Measurements from ENCODE around the gene PAX7.

PAX7 gene

GRCh38 chr1:18632218-18632588, 1.6 kb downstream of the PAX7 start:
- no peak for ATAC-seq

GRCh38 chr1:18632783-18633421, 2.3 kb downstream of the PAX7 start:
- ATAC-seq: no peak
- TF ChIP-seq BACH2 (CRISPR knock-in tag; IDR thresholded peaks at IDR 0.05; ENCODE audit: borderline replicate concordance) (no peak), ZFP30 (CRISPR knock-in tag; IDR thresholded peaks at IDR 0.05) (no peak), ARNTL (CRISPR knock-in tag; IDR thresholded peaks at IDR 0.05; ENCODE audit: borderline replicate concordance, low read depth) (no peak), ZC3H10 (CRISPR knock-in tag; IDR thresholded peaks at IDR 0.05) (no peak), SNAI2 (CRISPR knock-in tag; IDR thresholded peaks at IDR 0.05) (no peak), ISL1 (CRISPR knock-in tag; IDR thresholded peaks at IDR 0.05) (no peak), CSDC2 (CRISPR knock-in tag; IDR thresholded peaks at IDR 0.05) (no peak), PPARA (CRISPR knock-in tag; IDR thresholded peaks at IDR 0.05; ENCODE audit: borderline replicate concordance) (no peak)
- TF ChIP-seq, protein P1, sequence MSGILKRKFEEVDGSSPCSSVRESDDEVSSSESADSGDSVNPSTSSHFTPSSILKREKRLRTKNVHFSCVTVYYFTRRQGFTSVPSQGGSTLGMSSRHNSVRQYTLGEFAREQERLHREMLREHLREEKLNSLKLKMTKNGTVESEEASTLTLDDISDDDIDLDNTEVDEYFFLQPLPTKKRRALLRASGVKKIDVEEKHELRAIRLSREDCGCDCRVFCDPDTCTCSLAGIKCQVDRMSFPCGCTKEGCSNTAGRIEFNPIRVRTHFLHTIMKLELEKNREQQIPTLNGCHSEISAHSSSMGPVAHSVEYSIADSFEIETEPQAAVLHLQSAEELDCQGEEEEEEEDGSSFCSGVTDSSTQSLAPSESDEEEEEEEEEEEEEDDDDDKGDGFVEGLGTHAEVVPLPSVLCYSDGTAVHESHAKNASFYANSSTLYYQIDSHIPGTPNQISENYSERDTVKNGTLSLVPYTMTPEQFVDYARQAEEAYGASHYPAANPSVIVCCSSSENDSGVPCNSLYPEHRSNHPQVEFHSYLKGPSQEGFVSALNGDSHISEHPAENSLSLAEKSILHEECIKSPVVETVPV (CRISPR knock-in tag; IDR thresholded peaks at IDR 0.05): no peak
- TF ChIP-seq, protein P2, sequence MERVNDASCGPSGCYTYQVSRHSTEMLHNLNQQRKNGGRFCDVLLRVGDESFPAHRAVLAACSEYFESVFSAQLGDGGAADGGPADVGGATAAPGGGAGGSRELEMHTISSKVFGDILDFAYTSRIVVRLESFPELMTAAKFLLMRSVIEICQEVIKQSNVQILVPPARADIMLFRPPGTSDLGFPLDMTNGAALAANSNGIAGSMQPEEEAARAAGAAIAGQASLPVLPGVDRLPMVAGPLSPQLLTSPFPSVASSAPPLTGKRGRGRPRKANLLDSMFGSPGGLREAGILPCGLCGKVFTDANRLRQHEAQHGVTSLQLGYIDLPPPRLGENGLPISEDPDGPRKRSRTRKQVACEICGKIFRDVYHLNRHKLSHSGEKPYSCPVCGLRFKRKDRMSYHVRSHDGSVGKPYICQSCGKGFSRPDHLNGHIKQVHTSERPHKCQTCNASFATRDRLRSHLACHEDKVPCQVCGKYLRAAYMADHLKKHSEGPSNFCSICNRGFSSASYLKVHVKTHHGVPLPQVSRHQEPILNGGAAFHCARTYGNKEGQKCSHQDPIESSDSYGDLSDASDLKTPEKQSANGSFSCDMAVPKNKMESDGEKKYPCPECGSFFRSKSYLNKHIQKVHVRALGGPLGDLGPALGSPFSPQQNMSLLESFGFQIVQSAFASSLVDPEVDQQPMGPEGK (CRISPR knock-in tag; IDR thresholded peaks at IDR 0.05; ENCODE audit: borderline replicate concordance): no peak
- TF ChIP-seq, protein P3, sequence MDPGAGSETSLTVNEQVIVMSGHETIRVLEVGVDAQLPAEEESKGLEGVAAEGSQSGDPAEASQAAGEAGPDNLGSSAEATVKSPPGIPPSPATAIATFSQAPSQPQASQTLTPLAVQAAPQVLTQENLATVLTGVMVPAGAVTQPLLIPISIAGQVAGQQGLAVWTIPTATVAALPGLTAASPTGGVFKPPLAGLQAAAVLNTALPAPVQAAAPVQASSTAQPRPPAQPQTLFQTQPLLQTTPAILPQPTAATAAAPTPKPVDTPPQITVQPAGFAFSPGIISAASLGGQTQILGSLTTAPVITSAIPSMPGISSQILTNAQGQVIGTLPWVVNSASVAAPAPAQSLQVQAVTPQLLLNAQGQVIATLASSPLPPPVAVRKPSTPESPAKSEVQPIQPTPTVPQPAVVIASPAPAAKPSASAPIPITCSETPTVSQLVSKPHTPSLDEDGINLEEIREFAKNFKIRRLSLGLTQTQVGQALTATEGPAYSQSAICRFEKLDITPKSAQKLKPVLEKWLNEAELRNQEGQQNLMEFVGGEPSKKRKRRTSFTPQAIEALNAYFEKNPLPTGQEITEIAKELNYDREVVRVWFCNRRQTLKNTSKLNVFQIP (CRISPR knock-in tag; IDR thresholded peaks at IDR 0.05; ENCODE audit: borderline replicate concordance, low read depth): no peak

More at GRCh38 chr1:18632218-18632588, 1.6 kb downstream of the PAX7 start:
- no peak for TF ChIP-seq ARNTL (CRISPR knock-in tag; IDR thresholded peaks at IDR 0.05; ENCODE audit: borderline replicate concordance, low read depth)
- no peak for TF ChIP-seq ZFP30 (CRISPR knock-in tag; IDR thresholded peaks at IDR 0.05)
- TF ChIP-seq, protein P1 (CRISPR knock-in tag; IDR thresholded peaks at IDR 0.05): no peak
- no peak for TF ChIP-seq ZNF8 (CRISPR knock-in tag; IDR thresholded peaks at IDR 0.05)
- TF ChIP-seq SNAI2 (CRISPR knock-in tag; IDR thresholded peaks at IDR 0.05): no peak
- TF ChIP-seq ESRRG (CRISPR knock-in tag; IDR thresholded peaks at IDR 0.05): no peak
- TF ChIP-seq TCF4 (CRISPR knock-in tag; IDR thresholded peaks at IDR 0.05; ENCODE audit: borderline replicate concordance): no peak
- TF ChIP-seq ISL1 (CRISPR knock-in tag; IDR thresholded peaks at IDR 0.05): no peak
- no peak for TF ChIP-seq ZC3H10 (CRISPR knock-in tag; IDR thresholded peaks at IDR 0.05)
- TF ChIP-seq, protein P3 (CRISPR knock-in tag; IDR thresholded peaks at IDR 0.05; ENCODE audit: borderline replicate concordance, low read depth): no peak
- no peak for TF ChIP-seq GLIS3 (CRISPR knock-in tag; IDR thresholded peaks at IDR 0.05)
- TF ChIP-seq BACH2 (CRISPR knock-in tag; IDR thresholded peaks at IDR 0.05; ENCODE audit: borderline replicate concordance): no peak
- TF ChIP-seq, protein P4, sequence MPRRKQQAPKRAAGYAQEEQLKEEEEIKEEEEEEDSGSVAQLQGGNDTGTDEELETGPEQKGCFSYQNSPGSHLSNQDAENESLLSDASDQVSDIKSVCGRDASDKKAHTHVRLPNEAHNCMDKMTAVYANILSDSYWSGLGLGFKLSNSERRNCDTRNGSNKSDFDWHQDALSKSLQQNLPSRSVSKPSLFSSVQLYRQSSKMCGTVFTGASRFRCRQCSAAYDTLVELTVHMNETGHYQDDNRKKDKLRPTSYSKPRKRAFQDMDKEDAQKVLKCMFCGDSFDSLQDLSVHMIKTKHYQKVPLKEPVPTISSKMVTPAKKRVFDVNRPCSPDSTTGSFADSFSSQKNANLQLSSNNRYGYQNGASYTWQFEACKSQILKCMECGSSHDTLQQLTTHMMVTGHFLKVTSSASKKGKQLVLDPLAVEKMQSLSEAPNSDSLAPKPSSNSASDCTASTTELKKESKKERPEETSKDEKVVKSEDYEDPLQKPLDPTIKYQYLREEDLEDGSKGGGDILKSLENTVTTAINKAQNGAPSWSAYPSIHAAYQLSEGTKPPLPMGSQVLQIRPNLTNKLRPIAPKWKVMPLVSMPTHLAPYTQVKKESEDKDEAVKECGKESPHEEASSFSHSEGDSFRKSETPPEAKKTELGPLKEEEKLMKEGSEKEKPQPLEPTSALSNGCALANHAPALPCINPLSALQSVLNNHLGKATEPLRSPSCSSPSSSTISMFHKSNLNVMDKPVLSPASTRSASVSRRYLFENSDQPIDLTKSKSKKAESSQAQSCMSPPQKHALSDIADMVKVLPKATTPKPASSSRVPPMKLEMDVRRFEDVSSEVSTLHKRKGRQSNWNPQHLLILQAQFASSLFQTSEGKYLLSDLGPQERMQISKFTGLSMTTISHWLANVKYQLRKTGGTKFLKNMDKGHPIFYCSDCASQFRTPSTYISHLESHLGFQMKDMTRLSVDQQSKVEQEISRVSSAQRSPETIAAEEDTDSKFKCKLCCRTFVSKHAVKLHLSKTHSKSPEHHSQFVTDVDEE (CRISPR knock-in tag; IDR thresholded peaks at IDR 0.05): no peak
- TF ChIP-seq OSR1 (CRISPR knock-in tag; IDR thresholded peaks at IDR 0.05): no peak
- TF ChIP-seq TOX (CRISPR knock-in tag; IDR thresholded peaks at IDR 0.05; ENCODE audit: borderline replicate concordance): no peak
- TF ChIP-seq ZNF70 (CRISPR knock-in tag; IDR thresholded peaks at IDR 0.05): no peak
